ENCODE measurements around the gene FRMPD1. TPM values are rescaled to one million over a fixed set of nuclear protein-coding genes. Genes with fewer than 3 reads are reported as not detected.
A peak's percentile ranks its signal among the peaks of the same experiment; 100 is the strongest.

FRMPD1 gene
- polyA plus RNA-seq, 1 donor = 0.61 TPM

DNA sequence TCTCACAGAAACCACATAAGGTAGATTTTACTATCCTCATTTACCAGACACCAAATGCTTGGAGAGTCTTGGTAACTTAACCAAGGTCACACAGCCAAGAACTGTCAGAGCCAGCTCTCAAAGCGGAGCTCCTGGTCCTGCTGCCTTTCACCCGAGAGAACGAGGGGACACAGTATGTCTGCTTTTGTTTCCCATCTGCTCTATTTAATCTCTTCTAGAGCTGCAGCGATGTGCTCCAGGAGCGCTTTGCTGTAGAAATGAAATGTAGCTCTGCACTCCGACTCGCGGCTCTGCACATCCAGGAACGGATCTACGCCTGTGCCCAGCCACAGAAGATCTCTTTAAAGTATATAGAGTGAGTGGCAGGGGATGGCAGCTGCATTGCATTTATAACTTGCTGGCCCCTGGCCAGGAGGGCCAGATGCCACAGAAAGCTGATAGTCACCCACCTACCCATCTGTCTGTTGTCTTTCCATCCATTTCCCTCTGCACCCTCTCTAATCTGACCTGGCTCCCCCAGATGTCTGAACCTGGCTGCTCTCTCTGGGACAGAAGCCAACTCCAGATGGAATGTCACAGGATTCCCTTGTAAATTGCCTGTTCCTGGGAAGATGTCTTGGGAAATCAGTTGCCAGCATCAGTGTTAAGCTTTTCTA, 81.5 kb downstream of the FRMPD1 start:
- DNase-seq = no peak
- Histone ChIP-seq H3K4me3 (ENCODE audit: low read length) (no peak overlapping the region), H3K4me1 (ENCODE audit: control insufficient read depth, insufficient read depth, low read length) (no peaks in the 10 kb centered on the region), H3K9me3 (ENCODE audit: control insufficient read depth, low read depth, low read length) (no peaks in the 10 kb centered on the region), H3K27ac (ENCODE audit: low read length) (no peak overlapping the region), H3K27me3 (ENCODE audit: control insufficient read depth, insufficient read depth, low read length) (peaks cover 12% of the 10 kb centered on the region), H3K36me3 (ENCODE audit: control insufficient read depth, insufficient read depth, low read length) (no peaks in the 10 kb centered on the region)
- no CpG with 5 or more reads among the region's 10 CpGs for WGBS (ENCODE audit: insufficient coverage, low lambda C conversion rate)

- H3K9me3 ChIP-seq (ENCODE audit: control insufficient read depth, low read depth, low read length) = no peaks in the 10 kb centered on the region
- H3K36me3 ChIP-seq (ENCODE audit: control insufficient read depth, insufficient read depth, low read length) = no peaks in the 10 kb centered on the region
- DNase-seq = no peak
- H3K27ac ChIP-seq (ENCODE audit: low read length) = no peak overlapping the region
- H3K4me1 ChIP-seq (ENCODE audit: control insufficient read depth, insufficient read depth, low read length) = no peaks in the 10 kb centered on the region
- H3K4me3 ChIP-seq (ENCODE audit: low read length) = no peak overlapping the region
- peaks cover 12% of the 10 kb centered on the region for H3K27me3 ChIP-seq (ENCODE audit: control insufficient read depth, insufficient read depth, low read length)
- no CpG with 5 or more reads among the region's 2 CpGs for WGBS (ENCODE audit: insufficient coverage, low lambda C conversion rate)
These were observed 82.2 kb downstream of the FRMPD1 start for GRCh38 chr9:37732952-37733351.

- DNase-seq = no peak
- Histone ChIP-seq H3K36me3 (ENCODE audit: control insufficient read depth, insufficient read depth, low read length) (no peaks in the 10 kb centered on the region), H3K4me1 (ENCODE audit: control insufficient read depth, insufficient read depth, low read length) (no peaks in the 10 kb centered on the region), H3K9me3 (ENCODE audit: control insufficient read depth, low read depth, low read length) (no peaks in the 10 kb centered on the region), H3K27me3 (ENCODE audit: control insufficient read depth, insufficient read depth, low read length) (peaks cover 8% of the 10 kb centered on the region), H3K4me3 (ENCODE audit: low read length) (no peak overlapping the region), H3K27ac (ENCODE audit: low read length) (no peak overlapping the region)
- WGBS (ENCODE audit: insufficient coverage, low lambda C conversion rate) = no CpG with 5 or more reads among the region's 5 CpGs
These were observed 88.5 kb downstream of the FRMPD1 start for GRCh38 chr9:37739222-37739621.

- Histone ChIP-seq H3K9me3 (ENCODE audit: control insufficient read depth, low read depth, low read length) (no peaks in the 10 kb centered on the region), H3K4me1 (ENCODE audit: control insufficient read depth, insufficient read depth, low read length) (no peaks in the 10 kb centered on the region), H3K4me3 (ENCODE audit: low read length) (no peak overlapping the region), H3K36me3 (ENCODE audit: control insufficient read depth, insufficient read depth, low read length) (no peaks in the 10 kb centered on the region), H3K27ac (ENCODE audit: low read length) (no peak overlapping the region), H3K27me3 (ENCODE audit: control insufficient read depth, insufficient read depth, low read length) (peaks cover 10% of the 10 kb centered on the region)
- DNase-seq = no peak
- no CpG with 5 or more reads among the region's 16 CpGs for WGBS (ENCODE audit: insufficient coverage, low lambda C conversion rate)
These were observed 89.4 kb downstream of the FRMPD1 start for GRCh38 chr9:37740128-37740527.

GRCh38 chr9:37740631-37741328, 90.0 kb downstream of the FRMPD1 start:
- Histone ChIP-seq H3K9me3 (ENCODE audit: control insufficient read depth, low read depth, low read length) (no peaks in the 10 kb centered on the region), H3K36me3 (ENCODE audit: control insufficient read depth, insufficient read depth, low read length) (no peaks in the 10 kb centered on the region), H3K4me3 (ENCODE audit: low read length) (no peak overlapping the region), H3K27ac (ENCODE audit: low read length) (no peak overlapping the region), H3K4me1 (ENCODE audit: control insufficient read depth, insufficient read depth, low read length) (no peaks in the 10 kb centered on the region), H3K27me3 (ENCODE audit: control insufficient read depth, insufficient read depth, low read length) (peaks cover 10% of the 10 kb centered on the region)
- DNase-seq = no peak
- no CpG with 5 or more reads among the region's 15 CpGs for WGBS (ENCODE audit: insufficient coverage, low lambda C conversion rate)

DNA sequence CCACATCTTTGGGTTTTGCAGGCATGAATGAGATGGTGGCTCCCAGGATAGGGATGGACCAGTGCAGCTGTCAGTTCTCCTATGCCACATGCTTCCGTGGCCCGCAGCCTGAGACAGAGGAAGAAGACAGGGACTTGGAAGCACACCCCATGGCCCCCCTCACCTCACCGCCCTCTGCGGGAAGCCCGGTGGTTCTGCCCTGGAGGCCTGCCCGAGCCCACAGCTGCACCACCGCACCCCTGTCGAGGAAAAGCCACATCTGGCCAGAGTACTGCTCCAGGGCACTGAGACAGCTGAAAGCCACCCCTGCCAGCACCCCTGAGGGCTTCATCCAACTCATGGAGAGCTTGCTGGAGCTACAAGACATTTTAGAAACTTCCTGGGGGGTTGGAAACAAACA, 95.2 kb downstream of the FRMPD1 start:
- Histone ChIP-seq H3K4me1 (ENCODE audit: control insufficient read depth, insufficient read depth, low read length) (no peaks in the 10 kb centered on the region), H3K9me3 (ENCODE audit: control insufficient read depth, low read depth, low read length) (no peaks in the 10 kb centered on the region), H3K4me3 (ENCODE audit: low read length) (no peak overlapping the region), H3K27me3 (ENCODE audit: control insufficient read depth, insufficient read depth, low read length) (peaks cover 3% of the 10 kb centered on the region), H3K27ac (ENCODE audit: low read length) (no peak overlapping the region), H3K36me3 (ENCODE audit: control insufficient read depth, insufficient read depth, low read length) (no peaks in the 10 kb centered on the region)
- WGBS (ENCODE audit: insufficient coverage, low lambda C conversion rate) = no CpG with 5 or more reads among the region's 8 CpGs
- DNase-seq = no peak

- Histone ChIP-seq H3K4me3 (ENCODE audit: low read length) (no peak overlapping the region), H3K9me3 (ENCODE audit: control insufficient read depth, low read depth, low read length) (no peaks in the 10 kb centered on the region), H3K27me3 (ENCODE audit: control insufficient read depth, insufficient read depth, low read length) (peaks cover 3% of the 10 kb centered on the region), H3K27ac (ENCODE audit: low read length) (no peak overlapping the region), H3K36me3 (ENCODE audit: control insufficient read depth, insufficient read depth, low read length) (no peaks in the 10 kb centered on the region), H3K4me1 (ENCODE audit: control insufficient read depth, insufficient read depth, low read length) (no peaks in the 10 kb centered on the region)
- WGBS (ENCODE audit: insufficient coverage, low lambda C conversion rate) = 50% methylated on average over 2 of the region's 24 CpGs
- DNase-seq = no peak
These were observed 95.9 kb downstream of the FRMPD1 start for GRCh38 chr9:37746448-37747270.

- Histone ChIP-seq H3K27ac (ENCODE audit: low read length) (no peak overlapping the region), H3K36me3 (ENCODE audit: control insufficient read depth, insufficient read depth, low read length) (no peaks in the 10 kb centered on the region), H3K9me3 (ENCODE audit: control insufficient read depth, low read depth, low read length) (no peaks in the 10 kb centered on the region), H3K27me3 (ENCODE audit: control insufficient read depth, insufficient read depth, low read length) (peaks cover 3% of the 10 kb centered on the region), H3K4me3 (ENCODE audit: low read length) (no peak overlapping the region), H3K4me1 (ENCODE audit: control insufficient read depth, insufficient read depth, low read length) (no peaks in the 10 kb centered on the region)
- peak; percentile 68 to 69 for DNase-seq
- no CpG with 5 or more reads among the region's 3 CpGs for WGBS (ENCODE audit: insufficient coverage, low lambda C conversion rate)
These were observed 96.6 kb downstream of the FRMPD1 start for GRCh38 chr9:37747271-37747753.

DNA sequence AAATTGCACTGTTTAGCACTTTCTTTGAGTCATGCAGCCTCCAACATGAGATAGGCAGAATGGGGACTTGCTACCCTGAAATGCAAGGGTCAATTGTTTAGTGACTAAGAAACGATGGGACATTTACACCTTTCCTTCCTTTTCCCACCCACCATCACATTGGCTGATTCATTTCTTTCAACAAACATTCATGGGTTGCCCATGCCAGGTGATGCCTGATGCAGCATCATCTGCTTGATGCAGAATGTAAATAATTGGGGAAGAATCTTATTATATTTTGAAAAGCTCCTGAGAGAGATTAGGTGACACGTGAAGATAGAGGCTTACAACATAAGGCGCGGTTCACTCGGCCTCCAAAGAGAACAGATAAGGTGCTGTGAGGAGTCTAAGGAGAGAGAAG, 98.4 kb downstream of the FRMPD1 start:
- no peak overlapping the region for H3K27ac ChIP-seq (ENCODE audit: low read length)
- H3K4me1 ChIP-seq (ENCODE audit: control insufficient read depth, insufficient read depth, low read length) = peaks cover under 1% of the 10 kb centered on the region
- no peaks in the 10 kb centered on the region for H3K36me3 ChIP-seq (ENCODE audit: control insufficient read depth, insufficient read depth, low read length)
- H3K27me3 ChIP-seq (ENCODE audit: control insufficient read depth, insufficient read depth, low read length) = peaks cover 3% of the 10 kb centered on the region
- no peak for DNase-seq
- H3K9me3 ChIP-seq (ENCODE audit: control insufficient read depth, low read depth, low read length) = no peaks in the 10 kb centered on the region
- H3K4me3 ChIP-seq (ENCODE audit: low read length) = no peak overlapping the region
- 0% methylated on average over 1 of the region's 5 CpGs for WGBS (ENCODE audit: insufficient coverage, low lambda C conversion rate)

DNA sequence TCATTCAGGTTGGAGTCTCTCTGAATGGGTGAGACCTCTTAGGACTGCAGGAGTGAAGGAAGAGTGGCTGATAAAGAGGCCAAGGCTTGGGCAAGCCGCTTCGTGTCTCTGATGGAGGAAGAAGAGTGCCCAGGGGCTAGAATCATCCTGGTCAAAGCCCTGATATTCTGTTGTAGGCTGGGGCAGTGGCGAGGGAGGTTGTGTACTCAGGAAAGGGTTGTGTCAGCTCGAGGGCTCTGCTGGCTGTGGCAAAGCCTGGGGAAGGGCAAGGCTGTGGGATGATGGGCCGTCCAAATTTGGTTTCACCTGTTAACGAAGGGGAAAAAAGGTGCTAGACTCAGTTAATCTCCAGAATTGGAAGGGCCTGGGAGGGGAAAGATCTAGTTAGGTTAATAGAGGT, 100.4 kb downstream of the FRMPD1 start:
- no peak for DNase-seq
- Histone ChIP-seq H3K27ac (ENCODE audit: low read length) (no peak overlapping the region), H3K4me1 (ENCODE audit: control insufficient read depth, insufficient read depth, low read length) (peaks cover 6% of the 10 kb centered on the region), H3K27me3 (ENCODE audit: control insufficient read depth, insufficient read depth, low read length) (no peaks in the 10 kb centered on the region), H3K9me3 (ENCODE audit: control insufficient read depth, low read depth, low read length) (no peaks in the 10 kb centered on the region), H3K36me3 (ENCODE audit: control insufficient read depth, insufficient read depth, low read length) (no peaks in the 10 kb centered on the region), H3K4me3 (ENCODE audit: low read length) (no peak overlapping the region)
- WGBS (ENCODE audit: insufficient coverage, low lambda C conversion rate) = 70% methylated on average over 2 of the region's 6 CpGs

Data from large intestine (tissue), 3 donors.